Liver (tissue), 9 donors: ENCODE data around the gene ZNF862. TPM values are rescaled to one million over a fixed set of nuclear protein-coding genes. Genes with fewer than 3 reads are reported as not detected.
"Not testable (repeated sequence)": the region's sequence is repeated elsewhere in the genome, so short reads cannot be mapped to it uniquely, and the experiment has no call there.

Source experiments
- DNase-seq: peaks from one replicate; pipeline ENCODE4 v3.0.0-alpha.2; 2017; ENCODE audit warnings: low spot score
- H3K27ac ChIP-seq, 2 donors: one replicate each; pipeline ENCODE4 v1.7.0; 2013; ENCODE audit warnings: inconsistent platforms in 2 of 2, low read length in 2 of 2, control low read depth in 1 of 2, low read depth in 1 of 2, mild to moderate bottlenecking in 1 of 2
- H3K27me3 ChIP-seq, 4 donors: one replicate each; pipeline versions ENCODE4 v1.6.1 to v1.7.0; 2013; ENCODE audit warnings: low read length in 3 of 4, inconsistent platforms in 1 of 4, mild to moderate bottlenecking in 1 of 4, moderate library complexity in 1 of 4; ENCODE audit not compliant: control insufficient read depth in 4 of 4, insufficient read depth in 4 of 4
- H3K36me3 ChIP-seq, 4 donors: one replicate each; pipeline versions ENCODE4 v1.6.1 to v1.7.0; 2013; ENCODE audit warnings: low read length in 3 of 4, mild to moderate bottlenecking in 3 of 4, low read depth in 1 of 4, moderate library complexity in 1 of 4; ENCODE audit not compliant: control insufficient read depth in 4 of 4, insufficient read depth in 3 of 4
- H3K4me1 ChIP-seq, 4 donors: one replicate each; pipeline versions ENCODE4 v1.6.1 to v1.7.0; 2013; ENCODE audit warnings: low read length in 3 of 4, mild to moderate bottlenecking in 3 of 4, moderate library complexity in 1 of 4; ENCODE audit not compliant: control insufficient read depth in 4 of 4, insufficient read depth in 4 of 4
- H3K4me3 ChIP-seq, 3 donors: one replicate each; pipeline versions ENCODE4 v1.6.1 to v1.7.0; 2013; ENCODE audit warnings: low read length in 3 of 3, control low read depth in 1 of 3, low read depth in 1 of 3, mild to moderate bottlenecking in 1 of 3
- H3K9ac ChIP-seq, 2 donors: one replicate each; pipeline ENCODE4 v1.7.0; 2013; ENCODE audit warnings: low read length in 2 of 2, mild to moderate bottlenecking in 2 of 2, moderate library complexity in 2 of 2, control low read depth in 1 of 2, low read depth in 1 of 2
- H3K9me3 ChIP-seq, 4 donors: one replicate each; pipeline versions ENCODE4 v1.6.1 to v1.7.0; 2013; ENCODE audit warnings: low read length in 3 of 4; ENCODE audit not compliant: control insufficient read depth in 4 of 4
- CTCF ChIP-seq: fragments of 150-350 bp; IDR thresholded peaks from 2 replicates; pipeline ENCODE4 v1.5.1; 2017; ENCODE audit warnings: improper control_type of control experiment, low read depth, low read length; ENCODE audit not compliant: missing input control
- EGR1 ChIP-seq, 2 donors: IDR thresholded peaks; 2 replicates each; pipeline ENCODE4 v1.6.1; 2016 to 2018; ENCODE audit warnings: antibody characterized with exemption in 2 of 2, low read depth in 2 of 2
- FOXA2 ChIP-seq: IDR thresholded peaks from 2 replicates; pipeline ENCODE4 v1.6.1; 2016; ENCODE audit warnings: antibody characterized with exemption
- GABPA ChIP-seq, 2 donors: IDR thresholded peaks in 1 of 2; conservative IDR thresholded peaks in 1 of 2; 2 replicates each; pipeline ENCODE4 v1.6.1; 2016; ENCODE audit warnings: antibody characterized with exemption in 2 of 2, mild to moderate bottlenecking in 1 of 2, moderate library complexity in 1 of 2
- HNF4A ChIP-seq, 2 donors: conservative IDR thresholded peaks; 2 replicates each; pipeline ENCODE4 v1.6.1; 2016; ENCODE audit warnings: antibody characterized with exemption in 2 of 2, mild to moderate bottlenecking in 2 of 2
- HNF4G ChIP-seq: IDR thresholded peaks from 2 replicates; pipeline ENCODE4 v1.6.1; 2016; ENCODE audit warnings: antibody characterized with exemption
- JUND ChIP-seq, 2 donors: IDR thresholded peaks; 2 replicates each; pipeline ENCODE4 v1.6.1; 2016; ENCODE audit warnings: antibody characterized with exemption in 2 of 2
- NR2F2 ChIP-seq: IDR thresholded peaks from 2 replicates; pipeline ENCODE4 v1.6.1; 2016; ENCODE audit warnings: antibody characterized with exemption
- RXRA ChIP-seq, 2 donors: IDR thresholded peaks; 2 replicates each; pipeline ENCODE4 v1.6.1; 2017 to 2018; ENCODE audit warnings: antibody characterized with exemption in 2 of 2, mild to moderate bottlenecking in 1 of 2
- TAF1 ChIP-seq: conservative IDR thresholded peaks from 2 replicates; pipeline ENCODE4 v1.6.1; 2016; ENCODE audit warnings: antibody characterized with exemption, mild to moderate bottlenecking
- YY1 ChIP-seq: IDR thresholded peaks from 2 replicates; pipeline ENCODE4 v1.6.1; 2016; ENCODE audit warnings: antibody characterized with exemption, mild to moderate bottlenecking
- WGBS: extraction: QIAGEN DNeasy Blood & Tissue Kit; methylation state at CpG from one replicate; pipeline ENCODE4 v1.1.7; 2013; 5-methylcytosine and 5-hydroxymethylcytosine counted together
- polyA plus RNA-seq, 2 donors: library from polyadenylated mRNA; stranded (reverse) in 1 of 2; unstranded in 1 of 2; fragments of 200-250 nt in 1 of 2; fragments of >200 nt in 1 of 2; fragmentation: Nextera tagmentation in 1 of 2; extraction: Ambion mirVana in 1 of 2; gene quantifications; one replicate each; pipeline versions ENCODE4 v1.2.1 to v1.2.3, GENCODE V29; 2013 to 2015
- total RNA-seq, 2 donors: library from RNA; depleted of rRNA; stranded (reverse); fragments of >200 nt; gene quantifications; one replicate each; pipeline ENCODE4 v1.2.3, GENCODE V29; 2014
- TF ChIP-seq, protein P1 (sequence below): IDR thresholded peaks from 2 replicates; pipeline ENCODE4 v1.6.1; 2016; ENCODE audit warnings: antibody characterized with exemption
- TF ChIP-seq, protein P2 (sequence below): IDR thresholded peaks from 2 replicates; pipeline ENCODE4 v1.6.1; 2016; ENCODE audit warnings: antibody characterized with exemption, mild to moderate bottlenecking
- TF ChIP-seq, protein P3 (sequence below): IDR thresholded peaks from 2 replicates; pipeline ENCODE4 v1.6.1; 2016; ENCODE audit warnings: antibody characterized with exemption
- TF ChIP-seq, protein P4 (sequence below): IDR thresholded peaks from 2 replicates; pipeline ENCODE4 v1.6.1; 2016; ENCODE audit warnings: antibody characterized with exemption
- donor health status: healthy.
- donor health status: healthy.
- donor health status: healthy.
- donor health status: healthy.
- donor health status: healthy.

The ZNF862 gene
- total and polyA plus RNA-seq, 4 donors: 1.9 to 9.4 (median 3.8) TPM

DNA sequence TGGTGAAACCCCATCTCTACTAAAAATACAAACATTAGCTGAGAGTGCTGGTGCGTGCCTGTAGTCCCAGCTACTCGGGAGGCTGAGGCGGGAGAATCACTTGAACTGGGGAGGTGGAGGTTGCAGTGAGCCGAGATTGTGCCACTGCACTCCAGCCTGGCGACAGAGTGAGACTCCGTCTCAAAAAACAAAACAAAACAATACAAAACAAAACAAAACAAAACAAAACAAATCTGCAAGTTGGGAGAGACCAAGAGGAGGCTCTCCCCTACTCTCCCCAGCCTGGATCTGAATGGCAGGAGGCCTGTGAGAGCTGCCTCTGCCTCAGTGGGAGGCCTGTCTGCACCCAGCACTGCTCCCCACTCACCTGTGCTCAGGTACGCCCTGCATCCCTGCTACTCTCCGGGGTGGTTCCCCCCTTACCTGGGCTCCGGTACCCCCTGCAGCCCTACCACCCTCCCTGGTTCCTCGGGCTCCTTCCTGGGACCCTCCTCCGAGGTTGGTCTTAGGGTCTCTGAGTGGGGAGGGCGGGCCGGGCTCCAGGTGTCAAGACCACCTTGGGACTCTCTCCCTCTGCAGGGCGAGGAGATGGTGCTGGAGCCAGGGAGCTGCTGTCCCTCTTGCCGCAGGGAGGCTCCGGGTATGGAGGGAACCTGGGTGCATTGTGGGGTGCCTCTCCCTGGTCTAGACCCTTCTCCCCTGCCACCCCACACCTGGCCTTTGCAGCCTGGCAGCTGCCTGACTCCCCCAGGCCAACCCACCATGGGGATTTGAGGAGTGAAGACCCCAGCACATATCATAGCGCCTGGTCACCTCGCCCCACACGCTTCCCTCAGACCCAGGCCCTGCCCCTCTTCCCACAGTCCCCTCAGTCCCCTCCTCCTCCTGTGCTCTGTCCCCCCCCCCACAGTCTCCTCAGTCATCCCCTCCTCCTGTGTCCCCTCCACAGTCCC lies 9.5 kb upstream of the ZNF862 start:
- Histone ChIP-seq H3K36me3 (peaks cover 0 to 2% (median 0%) of the 10 kb centered on the region in 4 donors), H3K9ac (no peak overlapping the region), H3K4me1 (no peaks in the 10 kb centered on the region), H3K27ac (no peak overlapping the region), H3K27me3 (no peaks in the 10 kb centered on the region), H3K9me3 (no peaks in the 10 kb centered on the region), H3K4me3 (no peak overlapping the region)
- TF ChIP-seq JUND (IDR thresholded peaks at IDR 0.05) (no peak), NR2F2 (no peak), HNF4G (no peak), FOXA2 (no peak), EGR1 (IDR thresholded peaks at IDR 0.05; ENCODE audit: low read depth in 2 of 2) (no peak), TAF1 (no peak), GABPA (IDR thresholded peaks at IDR 0.05 in 1 of 2, conservative IDR thresholded peaks at IDR 0.05 in 1 of 2) (no peak), RXRA (IDR thresholded peaks at IDR 0.05) (no peak), YY1 (no peak), HNF4A (conservative IDR thresholded peaks at IDR 0.05) (no peak), CTCF (no peak)
- TF ChIP-seq, protein P1, sequence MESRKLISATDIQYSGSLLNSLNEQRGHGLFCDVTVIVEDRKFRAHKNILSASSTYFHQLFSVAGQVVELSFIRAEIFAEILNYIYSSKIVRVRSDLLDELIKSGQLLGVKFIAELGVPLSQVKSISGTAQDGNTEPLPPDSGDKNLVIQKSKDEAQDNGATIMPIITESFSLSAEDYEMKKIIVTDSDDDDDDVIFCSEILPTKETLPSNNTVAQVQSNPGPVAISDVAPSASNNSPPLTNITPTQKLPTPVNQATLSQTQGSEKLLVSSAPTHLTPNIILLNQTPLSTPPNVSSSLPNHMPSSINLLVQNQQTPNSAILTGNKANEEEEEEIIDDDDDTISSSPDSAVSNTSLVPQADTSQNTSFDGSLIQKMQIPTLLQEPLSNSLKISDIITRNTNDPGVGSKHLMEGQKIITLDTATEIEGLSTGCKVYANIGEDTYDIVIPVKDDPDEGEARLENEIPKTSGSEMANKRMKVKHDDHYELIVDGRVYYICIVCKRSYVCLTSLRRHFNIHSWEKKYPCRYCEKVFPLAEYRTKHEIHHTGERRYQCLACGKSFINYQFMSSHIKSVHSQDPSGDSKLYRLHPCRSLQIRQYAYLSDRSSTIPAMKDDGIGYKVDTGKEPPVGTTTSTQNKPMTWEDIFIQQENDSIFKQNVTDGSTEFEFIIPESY: no peak
- TF ChIP-seq, protein P2, sequence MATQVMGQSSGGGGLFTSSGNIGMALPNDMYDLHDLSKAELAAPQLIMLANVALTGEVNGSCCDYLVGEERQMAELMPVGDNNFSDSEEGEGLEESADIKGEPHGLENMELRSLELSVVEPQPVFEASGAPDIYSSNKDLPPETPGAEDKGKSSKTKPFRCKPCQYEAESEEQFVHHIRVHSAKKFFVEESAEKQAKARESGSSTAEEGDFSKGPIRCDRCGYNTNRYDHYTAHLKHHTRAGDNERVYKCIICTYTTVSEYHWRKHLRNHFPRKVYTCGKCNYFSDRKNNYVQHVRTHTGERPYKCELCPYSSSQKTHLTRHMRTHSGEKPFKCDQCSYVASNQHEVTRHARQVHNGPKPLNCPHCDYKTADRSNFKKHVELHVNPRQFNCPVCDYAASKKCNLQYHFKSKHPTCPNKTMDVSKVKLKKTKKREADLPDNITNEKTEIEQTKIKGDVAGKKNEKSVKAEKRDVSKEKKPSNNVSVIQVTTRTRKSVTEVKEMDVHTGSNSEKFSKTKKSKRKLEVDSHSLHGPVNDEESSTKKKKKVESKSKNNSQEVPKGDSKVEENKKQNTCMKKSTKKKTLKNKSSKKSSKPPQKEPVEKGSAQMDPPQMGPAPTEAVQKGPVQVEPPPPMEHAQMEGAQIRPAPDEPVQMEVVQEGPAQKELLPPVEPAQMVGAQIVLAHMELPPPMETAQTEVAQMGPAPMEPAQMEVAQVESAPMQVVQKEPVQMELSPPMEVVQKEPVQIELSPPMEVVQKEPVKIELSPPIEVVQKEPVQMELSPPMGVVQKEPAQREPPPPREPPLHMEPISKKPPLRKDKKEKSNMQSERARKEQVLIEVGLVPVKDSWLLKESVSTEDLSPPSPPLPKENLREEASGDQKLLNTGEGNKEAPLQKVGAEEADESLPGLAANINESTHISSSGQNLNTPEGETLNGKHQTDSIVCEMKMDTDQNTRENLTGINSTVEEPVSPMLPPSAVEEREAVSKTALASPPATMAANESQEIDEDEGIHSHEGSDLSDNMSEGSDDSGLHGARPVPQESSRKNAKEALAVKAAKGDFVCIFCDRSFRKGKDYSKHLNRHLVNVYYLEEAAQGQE: no peak
- TF ChIP-seq, protein P3, sequence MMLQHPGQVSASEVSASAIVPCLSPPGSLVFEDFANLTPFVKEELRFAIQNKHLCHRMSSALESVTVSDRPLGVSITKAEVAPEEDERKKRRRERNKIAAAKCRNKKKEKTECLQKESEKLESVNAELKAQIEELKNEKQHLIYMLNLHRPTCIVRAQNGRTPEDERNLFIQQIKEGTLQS: no peak
- TF ChIP-seq, protein P4, sequence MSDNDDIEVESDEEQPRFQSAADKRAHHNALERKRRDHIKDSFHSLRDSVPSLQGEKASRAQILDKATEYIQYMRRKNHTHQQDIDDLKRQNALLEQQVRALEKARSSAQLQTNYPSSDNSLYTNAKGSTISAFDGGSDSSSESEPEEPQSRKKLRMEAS: no peak
- WGBS: 92% methylated on average over 19 of the region's 19 CpGs
- DNase-seq: no peak

GRCh38 chr7:149830527-149830926 lies 7.6 kb upstream of the ZNF862 start:
- H3K4me3 ChIP-seq, H3K4me1 ChIP-seq, H3K27me3 ChIP-seq, H3K9me3 ChIP-seq, H3K36me3 ChIP-seq, H3K9ac ChIP-seq, DNase-seq, H3K27ac ChIP-seq: not testable (repeated sequence)
- WGBS: 68% methylated on average over 1 of the region's 1 CpG
